K562 (cell line): ENCODE results near the gene TFF1. TPM values are rescaled to one million over a fixed set of nuclear protein-coding genes. Genes with fewer than 3 reads are reported as not detected.

ENCODE experiments used
- ARID3A ChIP-seq: IDR thresholded peaks from 2 replicates; pipeline ENCODE4 v1.6.1; 2012; ENCODE audit warnings: low read depth, low read length, improper control_type of control experiment, borderline replicate concordance
- ATF1 ChIP-seq, 2 experiments: fragments of 450-650 bp in 1 of 2; IDR thresholded peaks; 2 replicates each; pipeline ENCODE4 v1.6.1; 2016; ENCODE audit warnings: missing compliant biosample characterization in 1 of 2, missing genetic modification characterization in 1 of 2
- CBX1 ChIP-seq: sonication (generic); IDR thresholded peaks from 2 replicates; pipeline ENCODE4 v1.6.1; 2016; ENCODE audit warnings: antibody characterized with exemption, low read depth, mild to moderate bottlenecking
- CEBPB ChIP-seq: fragments of 450-650 bp; IDR thresholded peaks from 2 replicates; pipeline ENCODE4 v1.6.1; 2016; ENCODE audit warnings: missing genetic modification characterization, missing compliant biosample characterization
- DEAF1 ChIP-seq: fragments of 450-650 bp; formaldehyde crosslinking; IDR thresholded peaks from 2 replicates; pipeline ENCODE4 v1.4.0; 2020; ENCODE audit warnings: mild to moderate bottlenecking, moderate library complexity
- ETS1 ChIP-seq: conservative IDR thresholded peaks from 2 replicates; pipeline ENCODE4 v1.6.1; 2011; ENCODE audit warnings: low read depth, mild to moderate bottlenecking, low read length; ENCODE audit not compliant: control insufficient read depth
- GTF2B ChIP-seq: IDR thresholded peaks from 2 replicates; pipeline ENCODE4 v1.6.1; 2011; ENCODE audit not compliant: insufficient read length; ENCODE audit errors: extremely low read depth
- GTF2E2 ChIP-seq: fragments of 200-800 bp; sonication (Bioruptor generic); IDR thresholded peaks from 2 replicates; pipeline ENCODE4 v1.6.1; 2016; ENCODE audit warnings: missing genetic modification characterization, missing compliant biosample characterization
- PATZ1 ChIP-seq: fragments of 250-450 bp; sonication (Bioruptor Pico); IDR thresholded peaks from 2 replicates; pipeline ENCODE4 v1.5.0; 2020; ENCODE audit warnings: mild to moderate bottlenecking, borderline replicate concordance
- RBM39 ChIP-seq: fragments of 200-400 bp; formaldehyde crosslinking; optimal IDR thresholded peaks from 2 replicates; pipeline ENCODE3; 2018; ENCODE audit warnings: low read depth, low read length
- ZEB2 ChIP-seq: fragments of 450-650 bp; IDR thresholded peaks from 2 replicates; pipeline ENCODE4 v1.6.1; 2016
- ZNF407 ChIP-seq: fragments of 450-650 bp; IDR thresholded peaks from 2 replicates; pipeline ENCODE4 v1.6.1; 2016; ENCODE audit warnings: low read depth
- polyA plus RNA-seq, 8 experiments: library from polyadenylated mRNA; depleted of rRNA in 4 of 8; stranded (reverse) in 5 of 8; unstranded in 3 of 8; fragments of >200 nt; fragmentation: Nextera tagmentation in 2 of 8; fragmentation: Illumina TruSeq in 1 of 8; extraction: Ambion mirVana in 2 of 8; extraction: Trizol in 1 of 8; gene quantifications; 2 replicates each; pipeline versions ENCODE4 v1.2.1 to v1.2.3, GENCODE V29; 2011 to 2014; ENCODE audit warnings: inconsistent platforms in 1 of 8, missing spikeins in 1 of 8
- total RNA-seq, 7 experiments: library from RNA; depleted of rRNA in 6 of 7; stranded (reverse); fragments of >200 nt in 6 of 7; fragmentation: Illumina TruSeq in 2 of 7; extraction: Trizol in 2 of 7; gene quantifications; 2 replicates each; pipeline versions ENCODE4 v1.2.1 to v1.2.3, GENCODE V29; 2011 to 2021; ENCODE audit warnings: low replicate concordance in 1 of 7

Gene TFF1
- total and polyA plus RNA-seq, 9 of the 15 experiments (the other 6 are each of a cell fraction or from before 2014, with no cell fraction given), result 0.31 TPM; not detected in 8

GRCh38 chr21:42360317-42360716 is 6.0 kb downstream of the TFF1 start (continued):
- no peak for TF ChIP-seq PATZ1 (CRISPR knock-in tag)
- no peak for TF ChIP-seq CEBPB (tag)
- TF ChIP-seq ZNF407, result no peak
- no peak for TF ChIP-seq ARID3A
- TF ChIP-seq ZEB2, result no peak
- no peak for TF ChIP-seq CBX1
- TF ChIP-seq ETS1, result no peak
- no peak for TF ChIP-seq ATF1 (CRISPR knock-in tag; IDR thresholded peaks at IDR 0.05)
- TF ChIP-seq ATF1 (tag; IDR thresholded peaks at IDR 0.05), result no peak
- TF ChIP-seq DEAF1, result no peak
- no peak for TF ChIP-seq RBM39
- TF ChIP-seq GTF2E2 (tag), result no peak
- no peak for TF ChIP-seq GTF2B
